Measurements from ENCODE around the gene ANKUB1. TPM values are rescaled to one million over a fixed set of nuclear protein-coding genes. Genes with fewer than 3 reads are reported as not detected.

The ANKUB1 gene
- total RNA-seq, 1 experiment from 2014 or later, result not detected

GRCh38 chr3:149752051-149752787, 40.1 kb downstream of the ANKUB1 start, which contains the start of gene COMMD2:
Gene COMMD2, minus strand, starts transcription at chr3:149752489. Its CDS starts 45 bp downstream, at chr3:149752444.
- Histone ChIP-seq H3K4me2 (ENCODE audit: low read length) (peak within 1 kb of the TSS; percentile 81), H3K4me3 (replicated peaks in 1 of 2; ENCODE audit: low read depth in 1 of 2, low read length in 2 of 2) (peak within 1 kb of the TSS; percentile 93 to 95), H2AFZ (ENCODE audit: low read depth, low read length, poor library complexity, severe bottlenecking) (peak within 1 kb of the TSS; percentile 98), H3K27me3 (ENCODE audit: insufficient read depth, low read length) (no peaks in the 10 kb centered on the region), H3K27ac (ENCODE audit: low read depth, low read length) (peak within 1 kb of the TSS; percentile 49), H3K9me3 (ENCODE audit: control insufficient read depth in 1 of 2, insufficient read depth in 1 of 2, low read depth in 1 of 2, low read length in 2 of 2) (no peaks in the 10 kb centered on the region), H3K79me2 (ENCODE audit: insufficient read depth, low read length) (peaks cover 26% of the 10 kb centered on the region), H3K9ac (ENCODE audit: low read length) (peak within 1 kb of the TSS; percentile 85), H3K4me1 (ENCODE audit: control insufficient read depth in 1 of 2, insufficient read depth in 2 of 2, low read length in 2 of 2) (peaks cover 3 to 15% of the 10 kb centered on the region in 2 experiments; a peak in 3 of 4 replicates), H3K9me2 (ENCODE audit: insufficient read depth) (no peaks in the 10 kb centered on the region), H3K36me3 (ENCODE audit: control insufficient read depth in 1 of 2, insufficient read depth in 2 of 2, low read length in 2 of 2) (peaks cover 20 to 21% of the 10 kb centered on the region in 2 experiments), H4K20me1 (ENCODE audit: insufficient read depth) (no peaks in the 10 kb centered on the region)
- POLR2A ChIA-PET, result interaction anchor here (1.0 to 1.4 kb wide), 3 partner anchors 8 to 184 kb away, joined by 3 read pairs; no protein-coding TSS in a partner anchor
- CTCF ChIA-PET, result interaction anchor here (0.6 to 2.2 kb wide), 12 partner anchors 8 to 246 kb away, joined by 3 to 15 read pairs (median 6); no protein-coding TSS in a partner anchor
- TSS peak; percentile 78 for BruUV-seq (replicated peaks)
- intact Hi-C loops (cut with micrococcal nuclease), result loop anchor here (1.0 to 5.0 kb wide), 3 partner anchors 185 to 240 kb away; no protein-coding TSS in a partner anchor
- peak; percentile 100 for ATAC-seq
- DNase-seq (ENCODE audit: low read depth, low spot score), result peak; percentile 97
- RAD21 ChIA-PET (ENCODE audit: low non-redundant PET in 1 of 2, low total read pairs in 2 of 2, uncharacterized antibody in 2 of 2, unreplicated experiment in 2 of 2), result interaction anchor here in 1 of 2 experiments (0.7 to 1.3 kb wide), 2 partner anchors 14 to 173 kb away, joined by 3 read pairs; no protein-coding TSS in a partner anchor
- TF ChIP-seq SP1 (IDR thresholded peaks at IDR 0.05; ENCODE audit: low read depth) (peak; percentile 62), SIN3A (IDR thresholded peaks at IDR 0.05; ENCODE audit: low read depth) (peak; percentile 95), RAD21 (IDR thresholded peaks at IDR 0.05; ENCODE audit: low read depth) (peak; percentile 75), SRF (IDR thresholded peaks at IDR 0.05; ENCODE audit: low read depth) (peak; percentile 90; the same call in 1 of the 2 replicates), REST (IDR thresholded peaks at IDR 0.05; ENCODE audit: low read depth) (no peak), EZH2phosphoT487 (IDR thresholded peaks at IDR 0.05; ENCODE audit: borderline replicate concordance) (no peak), CTCF (IDR thresholded peaks at IDR 0.05 in 2 of 3, conservative IDR thresholded peaks at IDR 0.05 in 1 of 3; ENCODE audit: borderline replicate concordance in 1 of 3, insufficient read depth in 1 of 3, low read depth in 2 of 3, low read length in 2 of 3) (peak; percentile 47 to 80 (median 55)), POLR2AphosphoS5 (IDR thresholded peaks at IDR 0.05; ENCODE audit: low read depth, low read length) (peak; percentile 90), MAX (IDR thresholded peaks at IDR 0.05) (peak; percentile 92), ZNF274 (IDR thresholded peaks at IDR 0.05; ENCODE audit: low read depth, low read length) (no peak), CBX3 (IDR thresholded peaks at IDR 0.05; ENCODE audit: low read depth) (peak; percentile 99), FOSL1 (IDR thresholded peaks at IDR 0.05; ENCODE audit: low read depth) (no peak), EGR1 (IDR thresholded peaks at IDR 0.05; ENCODE audit: low read depth) (peak; percentile 54; the same call in 1 of the 2 replicates), YY1 (IDR thresholded peaks at IDR 0.05; ENCODE audit: extremely low read depth, insufficient replicate concordance, low read depth, low read length) (peak; percentile 85), ELF1 (IDR thresholded peaks at IDR 0.05; ENCODE audit: borderline replicate concordance, low read depth) (peak; percentile 56), TCF7L2 (IDR thresholded peaks at IDR 0.05; ENCODE audit: borderline replicate concordance, extremely low read depth, insufficient read depth, insufficient read length) (peak; percentile 65)
- TF ChIP-seq, protein P1, sequence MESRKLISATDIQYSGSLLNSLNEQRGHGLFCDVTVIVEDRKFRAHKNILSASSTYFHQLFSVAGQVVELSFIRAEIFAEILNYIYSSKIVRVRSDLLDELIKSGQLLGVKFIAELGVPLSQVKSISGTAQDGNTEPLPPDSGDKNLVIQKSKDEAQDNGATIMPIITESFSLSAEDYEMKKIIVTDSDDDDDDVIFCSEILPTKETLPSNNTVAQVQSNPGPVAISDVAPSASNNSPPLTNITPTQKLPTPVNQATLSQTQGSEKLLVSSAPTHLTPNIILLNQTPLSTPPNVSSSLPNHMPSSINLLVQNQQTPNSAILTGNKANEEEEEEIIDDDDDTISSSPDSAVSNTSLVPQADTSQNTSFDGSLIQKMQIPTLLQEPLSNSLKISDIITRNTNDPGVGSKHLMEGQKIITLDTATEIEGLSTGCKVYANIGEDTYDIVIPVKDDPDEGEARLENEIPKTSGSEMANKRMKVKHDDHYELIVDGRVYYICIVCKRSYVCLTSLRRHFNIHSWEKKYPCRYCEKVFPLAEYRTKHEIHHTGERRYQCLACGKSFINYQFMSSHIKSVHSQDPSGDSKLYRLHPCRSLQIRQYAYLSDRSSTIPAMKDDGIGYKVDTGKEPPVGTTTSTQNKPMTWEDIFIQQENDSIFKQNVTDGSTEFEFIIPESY (IDR thresholded peaks at IDR 0.05; ENCODE audit: extremely low read depth, insufficient replicate concordance, low read length), result peak; percentile 27

Data from HCT116 (cell line).